B cell (primary cell): ENCODE data around the gene ASPHD2. TPM values are rescaled to one million over a fixed set of nuclear protein-coding genes. Genes with fewer than 3 reads are reported as not detected.

Source experiments
- ATAC-seq: fragments of 200-7000 bp; cut with Tn5 transposase; one replicate; pipeline ENCODE4 v1.10.0; 2021; ENCODE audit warnings: low read depth, mild to moderate bottlenecking, moderate number of reproducible peaks, moderate library complexity
- CTCF ChIA-PET: fragments of 350-600 bp; sonication (Branson Sonifier 250); formaldehyde crosslinking; loops from one replicate; lab custom pipeline; 2021; ENCODE audit warnings: antibody characterized with exemption, inconsistent platforms; lab: Charles Lee
- POLR2A ChIA-PET: fragments of 350-600 bp; sonication (Branson Sonifier 250); formaldehyde crosslinking; loops from one replicate; lab custom pipeline; 2021; ENCODE audit warnings: antibody characterized with exemption; lab: Charles Lee
- DNase-seq: peaks from one replicate; pipeline ENCODE4 v3.0.0; 2013
- H2AFZ ChIP-seq: 2 replicates; pipeline ENCODE4 v1.6.1; 2012; ENCODE audit warnings: mild to moderate bottlenecking, low read depth, low read length; ENCODE audit not compliant: insufficient read depth, poor library complexity, severe bottlenecking
- H3K27ac ChIP-seq, 2 donors: 1 replicate in 1 of 2; 2 replicates in 1 of 2; pipeline ENCODE4 v1.5.1; 2012 to 2013; ENCODE audit warnings: low read length in 2 of 2, mild to moderate bottlenecking in 2 of 2, moderate library complexity in 1 of 2
- H3K27me3 ChIP-seq, 4 experiments: fragments of 200-600 bp in 1 of 4; sonication (generic) in 1 of 4; replicated peaks in 1 of 4; 1 replicate in 2 of 4; 2 replicates in 2 of 4; pipeline versions ENCODE4 v1.6.1 to v1.7.0; 2013 to 2016; ENCODE audit warnings: low read length in 3 of 4, mild to moderate bottlenecking in 2 of 4, mixed read lengths in 1 of 4, moderate library complexity in 1 of 4; ENCODE audit not compliant: insufficient read depth in 4 of 4, control insufficient read depth in 3 of 4; ENCODE audit errors: control extremely low read depth in 1 of 4
- H3K36me3 ChIP-seq, 2 experiments: replicated peaks in 1 of 2; 1 replicate in 1 of 2; 2 replicates in 1 of 2; pipeline versions ENCODE4 v1.6.1 to v1.7.1; 2013; ENCODE audit warnings: low read length in 1 of 2; ENCODE audit not compliant: insufficient read depth in 2 of 2, control insufficient read depth in 1 of 2; ENCODE audit errors: control extremely low read depth in 1 of 2, extremely low read depth in 1 of 2
- H3K4me1 ChIP-seq, 2 donors: fragments of 200-600 bp in 1 of 2; sonication (generic) in 1 of 2; 1 replicate in 1 of 2; 2 replicates in 1 of 2; pipeline versions ENCODE4 v1.5.1 to v1.6.1; 2013 to 2017; ENCODE audit warnings: low read length in 2 of 2; ENCODE audit not compliant: control insufficient read depth in 2 of 2, insufficient read depth in 2 of 2
- H3K4me2 ChIP-seq: replicated peaks from 2 replicates; pipeline ENCODE3; 2012; ENCODE audit warnings: mild to moderate bottlenecking, low read depth, low read length; ENCODE audit not compliant: poor library complexity, severe bottlenecking
- H3K4me3 ChIP-seq, 5 experiments: fragments of 200-600 bp in 1 of 5; sonication (generic) in 1 of 5; 1 replicate in 3 of 5; 2 replicates in 2 of 5; pipeline versions ENCODE4 v1.5.1 to v1.7.0; 2011 to 2016; ENCODE audit warnings: low read length in 4 of 5, mild to moderate bottlenecking in 4 of 5, low read depth in 2 of 5, control low read depth in 1 of 5, moderate library complexity in 1 of 5; ENCODE audit not compliant: insufficient read depth in 1 of 5; ENCODE audit errors: control extremely low read depth in 1 of 5, extremely low read depth in 1 of 5
- H3K79me2 ChIP-seq: fragments of 200-600 bp; sonication (generic); one replicate; pipeline ENCODE4 v1.6.0; 2016; ENCODE audit warnings: low read length; ENCODE audit not compliant: control insufficient read depth, insufficient read depth
- H3K9ac ChIP-seq: fragments of 200-600 bp; sonication (generic); 2 replicates; pipeline ENCODE4 v1.6.1; 2017; ENCODE audit warnings: mild to moderate bottlenecking, low read length, moderate library complexity
- H3K9me3 ChIP-seq, 3 donors: one replicate each; pipeline versions ENCODE4 v1.6.1 to v1.7.1; 2013; ENCODE audit warnings: low read length in 2 of 3; ENCODE audit not compliant: control insufficient read depth in 2 of 3, insufficient read depth in 1 of 3; ENCODE audit errors: control extremely low read depth in 1 of 3
- H4K20me1 ChIP-seq: 2 replicates; pipeline ENCODE4 v1.6.0; 2012; ENCODE audit warnings: mild to moderate bottlenecking, low read length; ENCODE audit not compliant: insufficient read depth, control insufficient read depth, poor library complexity, severe bottlenecking
- H3K27ac Mint-ChIP-seq: one replicate; pipeline ENCODE4 v1.8.0; 2021; ENCODE audit warnings: mixed read lengths
- H3K27me3 Mint-ChIP-seq: one replicate; pipeline ENCODE4 v1.8.0; 2021; ENCODE audit warnings: mixed read lengths
- H3K4me1 Mint-ChIP-seq: one replicate; pipeline ENCODE4 v1.8.0; 2021; ENCODE audit warnings: mixed read lengths
- H3K4me3 Mint-ChIP-seq: one replicate; pipeline ENCODE4 v1.8.0; 2021; ENCODE audit warnings: mixed read lengths
- H3K9me3 Mint-ChIP-seq: one replicate; pipeline ENCODE4 v1.8.0; 2022; ENCODE audit warnings: mixed read lengths; ENCODE audit not compliant: insufficient read depth
- EZH2 ChIP-seq: IDR thresholded peaks from 2 replicates; pipeline ENCODE4 v1.6.1; 2012; ENCODE audit warnings: borderline replicate concordance, low read depth, mild to moderate bottlenecking, moderate library complexity, low read length; ENCODE audit not compliant: insufficient read depth, poor library complexity, severe bottlenecking
- WGBS: methylation state at CpG from one replicate; pipeline ENCODE4 v1.1.5; 2013; ENCODE audit warnings: missing lambda C conversion rate; ENCODE audit not compliant: insufficient coverage; 5-methylcytosine and 5-hydroxymethylcytosine counted together
- intact Hi-C: fragments of 100-400 bp; cut with micrococcal nuclease; formaldehyde crosslinking; loops from one replicate; pipeline ENCODE4 v1.10.0; 2022
- polyA plus RNA-seq: library from polyadenylated mRNA; depleted of rRNA; stranded (reverse); fragments of >200 nt; gene quantifications from 2 replicates; pipeline ENCODE4 v1.2.3, GENCODE V29; 2012
- total RNA-seq, 2 donors: library from RNA; stranded (reverse); fragments of 120-200 nt in 1 of 2; gene quantifications; 1 replicate in 1 of 2; 2 replicates in 1 of 2; pipeline versions ENCODE4 v1.2.3 to v1.2.4, GENCODE V29; 2013 to 2022
- TF ChIP-seq, protein P1 (sequence below): fragments of 200-600 bp; IDR thresholded peaks from one replicate; pipeline ENCODE4 v1.8.0; 2022; ENCODE audit warnings: antibody characterized with exemption, mild to moderate bottlenecking

ASPHD2 gene
- total and polyA plus RNA-seq, 2 donors (not counting 1 experiment from before 2014, with no cell fraction given): 5.7 to 7.3 TPM

DNA sequence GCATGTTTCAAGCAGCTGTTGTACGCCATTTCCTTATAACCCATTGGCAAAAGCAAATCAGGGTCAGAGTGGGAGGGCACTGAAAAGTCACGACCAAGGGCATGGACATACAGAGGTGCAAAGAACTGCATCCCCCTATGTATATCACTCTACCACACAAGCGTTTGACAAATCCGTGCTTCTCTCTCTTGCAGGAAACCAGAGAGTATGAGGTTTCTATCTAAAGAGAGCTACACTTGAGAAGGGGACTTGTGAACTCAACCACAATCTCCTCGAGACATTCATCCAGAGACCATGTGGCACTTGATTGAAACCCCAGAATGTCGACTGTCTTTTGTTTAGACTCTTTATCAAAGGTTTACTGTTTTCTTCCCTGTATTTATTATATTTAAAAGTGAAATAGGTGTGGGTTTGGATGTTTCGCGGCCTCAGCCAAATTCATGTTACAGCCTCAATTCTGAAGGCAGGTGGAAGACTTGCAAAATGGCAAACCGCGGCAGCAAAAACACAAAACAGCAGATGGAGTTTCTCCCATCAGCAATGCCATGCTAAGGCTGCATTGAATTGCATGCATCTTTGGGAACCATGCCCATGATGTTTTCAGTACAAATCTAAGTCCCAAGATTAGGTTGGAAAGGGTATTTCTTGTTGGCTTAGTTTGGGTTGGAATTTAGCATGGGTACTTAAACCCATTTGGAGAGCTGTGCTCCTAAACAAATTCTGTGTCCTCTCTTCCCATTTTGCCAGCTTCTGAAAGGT, 48.8 kb upstream of the ASPHD2 start:
- POLR2A ChIA-PET: no interaction called here
- DNase-seq (no peak), ATAC-seq (no peak)
- Histone ChIP-seq H3K4me2 (no peak overlapping the region), H2AFZ (no peak overlapping the region), H3K27ac (no peak overlapping the region), H3K9ac (no peak overlapping the region), H3K4me3 (no peak overlapping the region), H3K4me1 (no peaks in the 10 kb centered on the region), H3K36me3 (no peaks in the 10 kb centered on the region), H4K20me1 (no peaks in the 10 kb centered on the region), H3K79me2 (no peaks in the 10 kb centered on the region), H3K9me3 (peaks cover 0 to 11% (median 0%) of the 10 kb centered on the region in 3 donors), H3K27me3 (peaks cover 0 to 30% (median 12%) of the 10 kb centered on the region in 4 experiments)
- peaks cover 54% of the 10 kb centered on the region for H3K27me3 Mint-ChIP-seq
- no peak overlapping the region for H3K4me3 Mint-ChIP-seq
- CTCF ChIA-PET: interaction anchor here (0.9 to 3.9 kb wide), 2 partner anchors 14 to 83 kb away, joined by 3 to 20 read pairs; no protein-coding TSS in a partner anchor
- TF ChIP-seq, protein P1, sequence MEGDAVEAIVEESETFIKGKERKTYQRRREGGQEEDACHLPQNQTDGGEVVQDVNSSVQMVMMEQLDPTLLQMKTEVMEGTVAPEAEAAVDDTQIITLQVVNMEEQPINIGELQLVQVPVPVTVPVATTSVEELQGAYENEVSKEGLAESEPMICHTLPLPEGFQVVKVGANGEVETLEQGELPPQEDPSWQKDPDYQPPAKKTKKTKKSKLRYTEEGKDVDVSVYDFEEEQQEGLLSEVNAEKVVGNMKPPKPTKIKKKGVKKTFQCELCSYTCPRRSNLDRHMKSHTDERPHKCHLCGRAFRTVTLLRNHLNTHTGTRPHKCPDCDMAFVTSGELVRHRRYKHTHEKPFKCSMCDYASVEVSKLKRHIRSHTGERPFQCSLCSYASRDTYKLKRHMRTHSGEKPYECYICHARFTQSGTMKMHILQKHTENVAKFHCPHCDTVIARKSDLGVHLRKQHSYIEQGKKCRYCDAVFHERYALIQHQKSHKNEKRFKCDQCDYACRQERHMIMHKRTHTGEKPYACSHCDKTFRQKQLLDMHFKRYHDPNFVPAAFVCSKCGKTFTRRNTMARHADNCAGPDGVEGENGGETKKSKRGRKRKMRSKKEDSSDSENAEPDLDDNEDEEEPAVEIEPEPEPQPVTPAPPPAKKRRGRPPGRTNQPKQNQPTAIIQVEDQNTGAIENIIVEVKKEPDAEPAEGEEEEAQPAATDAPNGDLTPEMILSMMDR: no peak
- WGBS: 97% methylated on average over 5 of the region's 10 CpGs
- intact Hi-C loops: no loop called here
- peaks cover 4% of the 10 kb centered on the region for H3K4me1 Mint-ChIP-seq
- H3K27ac Mint-ChIP-seq: no peak overlapping the region
- H3K9me3 Mint-ChIP-seq: peaks cover 6% of the 10 kb centered on the region

DNA sequence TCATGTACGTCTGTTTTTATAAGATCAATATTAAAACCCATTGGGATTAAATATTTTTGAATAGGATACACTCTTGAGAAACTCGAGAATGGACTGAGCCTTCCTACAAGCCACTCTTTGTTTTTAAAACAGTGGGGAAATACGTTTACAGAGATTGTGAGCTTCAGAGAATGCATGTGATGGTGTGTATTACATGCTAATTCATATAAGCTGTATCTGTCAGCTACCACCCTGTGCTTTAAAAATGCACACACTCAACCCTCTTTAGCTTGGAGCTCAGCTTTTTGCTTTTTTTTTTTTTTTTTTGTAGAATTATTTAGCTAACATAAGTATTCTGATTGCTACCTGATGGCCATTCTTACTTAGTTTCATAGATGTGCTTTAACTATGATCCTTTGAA, 46.3 kb upstream of the ASPHD2 start:
- H3K36me3 ChIP-seq: no peaks in the 10 kb centered on the region
- H3K9me3 Mint-ChIP-seq: peaks cover 6% of the 10 kb centered on the region
- no peak overlapping the region for H3K4me2 ChIP-seq
- H4K20me1 ChIP-seq: no peaks in the 10 kb centered on the region
- no peaks in the 10 kb centered on the region for H3K79me2 ChIP-seq
- H3K4me3 ChIP-seq: no peak overlapping the region
- peaks cover 0 to 18% (median 3%) of the 10 kb centered on the region in 4 experiments for H3K27me3 ChIP-seq
- ChIA-PET POLR2A (no interaction called here), CTCF (interaction anchor here (0.6 kb wide), 1 partner anchor 22 kb away, joined by 3 read pairs; no protein-coding TSS in a partner anchor)
- H3K27ac ChIP-seq: no peak overlapping the region
- intact Hi-C loops: no loop called here
- H3K4me1 Mint-ChIP-seq: no peaks in the 10 kb centered on the region
- WGBS: no CpG with 5 or more reads among the region's 3 CpGs
- no peak overlapping the region for H2AFZ ChIP-seq
- H3K27ac Mint-ChIP-seq: no peak overlapping the region
- no peak overlapping the region for H3K4me3 Mint-ChIP-seq
- DNase-seq (no peak), ATAC-seq (no peak)
- no peaks in the 10 kb centered on the region for H3K4me1 ChIP-seq
- H3K9me3 ChIP-seq: peaks cover 0 to 7% (median 0%) of the 10 kb centered on the region in 3 donors
- no peak for TF ChIP-seq EZH2
- TF ChIP-seq, protein P1: no peak
- peaks cover 48% of the 10 kb centered on the region for H3K27me3 Mint-ChIP-seq
- H3K9ac ChIP-seq: no peak overlapping the region
